A673 (cell line): ENCODE results near the gene HS3ST4.

Experiments used
- CTCF ChIP-seq: fragments of 300-800, 200-600 bp; sonication (generic); conservative IDR thresholded peaks from 2 replicates; pipeline ENCODE4 v1.5.1; 2017; ENCODE audit warnings: low read depth, mild to moderate bottlenecking, antibody characterized with exemption, low read length, moderate library complexity, mixed read lengths
- EZH2 ChIP-seq: fragments of 200-600 bp; sonication (generic); IDR thresholded peaks from 2 replicates; pipeline ENCODE4 v1.6.1; 2017; ENCODE audit warnings: borderline replicate concordance, low read depth, mild to moderate bottlenecking, mixed read lengths, antibody characterized with exemption, low read length; ENCODE audit not compliant: poor library complexity, severe bottlenecking

GRCh38 chr16:25977121-25977520 is 285.4 kb downstream of the HS3ST4 start:
- TF ChIP-seq CTCF (no peak), EZH2 (no peak)
